GM21390 (cell line): Measurements from ENCODE around the gene YIPF1.
"Not testable (repeated sequence)": the region's sequence is repeated elsewhere in the genome, so short reads cannot be mapped to it uniquely, and the experiment has no call there.

Source experiments
- ATAC-seq: cut with Tn5 transposase; IDR thresholded peaks from one replicate; pipeline ENCODE4 v1.9.1; 2021; ENCODE audit not compliant: unreplicated experiment

Gene YIPF1

GRCh38 chr1:53847980-53848379, 41.6 kb downstream of the YIPF1 start:
- ATAC-seq: no peak

- no peak for ATAC-seq
These were observed 47.2 kb downstream of the YIPF1 start for GRCh38 chr1:53842347-53842746.

GRCh38 chr1:53838654-53838974, 51.0 kb downstream of the YIPF1 start:
- no peak for ATAC-seq

DNA sequence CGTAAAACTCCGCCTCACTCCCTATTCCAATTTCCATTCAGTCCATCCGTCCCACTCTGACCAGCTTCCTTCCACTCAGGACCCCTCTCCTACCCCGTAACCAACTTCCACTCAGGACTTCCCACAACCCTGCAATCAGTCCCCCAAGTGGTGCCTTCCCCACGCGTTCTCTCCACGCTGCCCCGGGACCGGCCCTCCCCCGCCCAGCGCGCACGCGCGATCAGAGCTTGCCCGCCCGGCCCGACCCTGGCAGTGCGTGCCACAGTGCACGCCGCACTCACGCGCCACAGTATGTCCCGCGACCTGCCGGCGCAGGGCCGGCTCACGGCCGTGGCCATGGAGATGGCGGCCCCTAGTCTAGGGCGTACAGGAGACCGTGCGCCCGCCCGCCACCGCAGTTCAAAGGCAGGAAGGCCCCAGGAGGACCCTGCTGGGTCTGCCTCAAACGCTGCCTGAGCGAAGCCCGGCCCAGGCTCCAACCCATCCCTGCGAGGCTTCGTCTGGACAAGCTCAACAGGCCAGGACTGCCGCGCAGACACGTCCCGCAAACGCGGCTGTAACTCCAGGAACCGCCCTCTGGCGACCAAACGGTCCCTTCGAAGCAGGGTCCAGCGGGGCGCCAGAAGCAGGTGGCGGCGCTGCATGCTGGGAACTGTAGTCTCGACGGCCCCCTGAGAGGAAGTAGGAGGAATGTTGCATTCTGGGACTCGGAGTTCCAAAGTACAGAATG, 51.5 kb downstream of the YIPF1 start, which contains the start of gene NDC1:
NDC1 (minus strand) TSS at position 373 of the 730 bp plus-strand sequence; CDS start at position 338, 35 bp downstream.
- ATAC-seq: peak; percentile 78

- ATAC-seq: no peak
These were observed 52.0 kb downstream of the YIPF1 start for GRCh38 chr1:53837646-53837923.

DNA sequence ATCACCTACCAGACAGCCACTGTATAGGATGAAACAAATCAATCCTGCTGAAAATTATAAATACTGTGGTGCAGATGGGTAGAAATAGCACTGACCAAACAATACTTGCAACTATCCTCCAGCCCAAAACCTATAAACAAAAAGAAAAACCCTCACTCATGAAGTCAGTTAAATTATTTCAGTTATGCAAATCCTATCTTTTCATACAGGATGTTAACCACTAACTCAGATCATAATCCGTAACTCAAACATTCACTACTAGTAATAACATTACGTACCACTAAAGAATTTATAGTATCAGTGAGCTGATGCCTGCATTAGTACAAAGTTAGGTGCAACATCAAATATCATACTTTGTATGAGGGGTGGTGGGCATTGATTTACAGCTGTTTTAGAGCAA, 54.1 kb downstream of the YIPF1 start:
- ATAC-seq: no peak

DNA sequence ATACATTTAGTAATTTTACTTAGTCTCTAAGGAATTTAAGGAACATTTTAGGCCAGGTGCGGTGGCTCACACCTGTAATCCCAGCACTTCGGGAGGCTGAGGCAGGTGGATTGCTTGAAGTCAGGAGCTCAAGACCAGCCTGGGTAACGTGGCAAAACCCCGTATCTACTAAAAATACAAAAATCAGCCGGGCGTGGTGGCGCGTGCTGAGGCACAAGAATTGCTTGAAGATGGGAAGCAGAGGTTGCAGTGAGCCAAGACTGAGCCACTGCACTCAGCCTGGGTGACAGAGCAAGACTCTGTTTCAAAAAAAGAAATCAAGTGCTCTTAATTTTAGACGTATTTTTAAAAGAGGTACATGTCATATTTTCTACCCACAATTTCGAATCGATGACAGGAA, 54.8 kb downstream of the YIPF1 start:
- ATAC-seq: no peak

- no peak for ATAC-seq
These were observed 56.2 kb downstream of the YIPF1 start for GRCh38 chr1:53833393-53833792.

DNA sequence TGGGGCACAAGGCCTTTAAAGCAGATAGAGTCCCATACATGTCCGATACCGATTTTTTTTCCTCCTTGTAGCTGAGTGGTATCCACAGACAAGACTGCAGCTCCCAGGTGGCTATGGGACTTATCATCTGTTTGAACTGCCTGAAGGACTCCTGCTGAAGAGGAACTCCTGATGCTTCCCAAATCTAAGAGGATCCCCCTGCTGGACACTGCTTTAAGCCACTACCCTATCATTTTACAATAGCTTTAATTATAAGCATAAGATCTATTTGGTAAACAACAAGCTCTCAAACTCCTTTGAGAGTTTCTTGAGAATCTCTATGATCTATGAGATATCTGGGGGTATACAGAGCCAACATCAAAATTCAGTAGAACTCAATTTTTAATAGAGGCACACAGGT, 63.2 kb downstream of the YIPF1 start:
- ATAC-seq: no peak

- no peak for ATAC-seq
These were observed 64.3 kb downstream of the YIPF1 start for GRCh38 chr1:53825306-53825705.

GRCh38 chr1:53822931-53823330, 66.7 kb downstream of the YIPF1 start:
- no peak for ATAC-seq

DNA sequence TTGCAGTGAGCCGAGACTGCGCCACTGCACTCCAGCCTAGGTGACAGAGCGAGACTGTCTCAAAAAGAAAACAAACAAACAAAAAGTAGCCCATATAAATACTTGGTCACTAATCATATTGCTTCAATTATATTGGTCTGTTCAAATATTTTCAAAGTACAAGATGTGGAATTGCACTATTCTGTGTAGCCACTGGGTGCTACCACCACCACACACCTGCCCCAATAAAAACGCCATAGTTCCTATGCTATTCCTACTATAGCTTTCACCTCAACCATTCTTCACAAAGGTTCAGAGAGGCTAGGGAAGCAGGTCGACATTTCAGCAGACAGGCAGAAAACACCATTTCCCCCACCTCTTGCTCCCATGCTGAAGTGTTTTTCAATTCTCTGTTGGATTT, 68.2 kb downstream of the YIPF1 start:
- no peak for ATAC-seq

- ATAC-seq: no peak
These were observed 70.2 kb downstream of the YIPF1 start for GRCh38 chr1:53819387-53819786.

DNA sequence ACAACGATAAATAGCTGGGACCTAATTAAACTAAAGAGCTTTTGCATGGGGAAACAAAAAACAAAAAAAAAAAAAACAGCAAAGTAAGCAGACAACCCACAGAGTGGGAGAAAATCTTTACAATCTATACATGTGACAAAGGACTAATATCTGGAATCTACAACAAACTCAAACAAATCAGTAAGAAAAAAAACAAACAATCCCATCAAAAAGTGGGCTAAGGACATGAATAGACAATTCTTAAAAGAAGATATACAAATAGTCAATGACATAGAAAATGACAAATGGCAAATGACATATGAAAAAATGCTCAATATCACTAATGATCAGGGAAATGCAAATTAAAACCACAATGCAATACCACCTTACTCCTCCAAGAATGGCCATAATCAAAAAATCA, 73.0 kb downstream of the YIPF1 start:
- ATAC-seq: not testable (repeated sequence)

DNA sequence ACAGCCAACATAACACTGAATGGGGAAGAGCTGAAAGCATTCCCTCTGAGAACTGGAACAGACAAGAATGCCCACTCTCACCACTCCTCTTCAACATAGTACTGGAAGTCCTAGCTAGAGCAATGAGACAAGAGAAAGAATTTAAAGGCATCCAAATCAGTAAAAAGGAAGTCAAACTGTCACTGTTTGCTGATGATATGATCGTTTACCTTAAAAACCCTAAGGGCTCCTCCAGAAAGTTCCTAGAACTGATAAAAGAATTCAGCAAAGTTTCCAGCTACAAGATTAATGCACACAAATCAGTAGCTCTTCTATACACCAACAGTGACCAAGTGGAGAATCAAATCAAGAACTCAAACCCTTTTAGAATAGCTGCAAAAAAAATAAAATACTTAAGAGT, 74.1 kb downstream of the YIPF1 start:
- ATAC-seq: not testable (repeated sequence)

DNA sequence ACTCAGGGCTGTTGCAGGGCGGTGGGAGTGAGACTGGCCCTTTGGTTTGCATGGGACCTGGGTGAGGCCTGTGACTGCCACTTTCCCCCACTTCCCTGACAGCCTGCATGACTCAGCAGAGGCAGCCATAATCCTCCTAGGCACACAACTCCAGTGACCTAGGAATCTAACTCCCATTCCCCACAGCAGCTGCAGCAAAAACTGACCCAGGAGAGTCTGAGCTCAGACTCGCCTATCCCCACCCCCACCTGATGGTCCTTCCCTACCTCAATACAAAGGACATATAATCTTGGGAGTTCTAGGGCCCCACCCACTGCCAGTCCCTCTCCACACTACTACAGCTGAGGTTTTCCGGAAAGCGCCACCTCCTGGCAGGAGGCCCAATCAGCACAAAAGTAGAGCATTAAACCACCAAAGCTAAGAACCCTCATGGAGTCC, 78.2 kb downstream of the YIPF1 start:
- ATAC-seq: no peak

DNA sequence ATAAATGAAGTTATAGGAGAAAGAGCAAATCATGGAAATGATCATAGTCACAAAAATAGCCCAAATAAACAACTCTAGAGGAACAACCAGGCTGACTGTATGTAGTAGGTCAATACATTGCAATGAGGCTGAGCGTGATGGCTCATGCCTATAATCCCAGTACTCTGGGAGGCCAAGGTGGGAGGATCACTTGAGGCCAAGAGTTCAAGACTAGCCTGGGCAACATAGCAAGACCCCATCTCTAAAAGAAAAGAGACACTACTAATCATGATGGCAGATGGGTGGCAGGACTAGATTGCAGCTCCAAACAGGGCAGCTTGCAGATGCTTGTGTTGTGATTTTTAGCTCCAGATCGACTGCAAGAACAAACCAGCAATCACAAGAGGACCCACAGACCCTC, 79.1 kb downstream of the YIPF1 start:
- no peak for ATAC-seq

- ATAC-seq: no peak
These were observed 79.6 kb downstream of the YIPF1 start for GRCh38 chr1:53810007-53810406.

DNA sequence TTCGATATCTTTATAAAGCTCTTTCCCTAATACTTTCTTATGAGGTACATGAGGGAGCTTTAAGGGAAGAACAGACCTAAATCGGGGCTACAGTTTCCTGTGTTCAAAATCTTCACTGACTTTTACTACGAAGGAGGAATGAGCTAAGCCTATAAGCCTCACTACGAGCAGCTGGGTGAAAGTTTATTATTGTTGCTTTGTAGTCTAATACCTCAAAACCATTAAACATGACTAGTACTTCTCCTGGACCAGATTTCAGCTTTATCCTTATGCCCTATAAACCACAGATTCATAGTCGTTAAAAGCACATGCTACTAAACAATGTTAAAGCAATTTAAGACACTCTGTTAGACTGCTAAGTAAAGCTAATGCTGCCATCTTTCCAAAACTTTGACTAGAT, 81.7 kb downstream of the YIPF1 start:
- ATAC-seq: no peak

GRCh38 chr1:53804791-53805505, 84.6 kb downstream of the YIPF1 start:
- ATAC-seq: no peak

DNA sequence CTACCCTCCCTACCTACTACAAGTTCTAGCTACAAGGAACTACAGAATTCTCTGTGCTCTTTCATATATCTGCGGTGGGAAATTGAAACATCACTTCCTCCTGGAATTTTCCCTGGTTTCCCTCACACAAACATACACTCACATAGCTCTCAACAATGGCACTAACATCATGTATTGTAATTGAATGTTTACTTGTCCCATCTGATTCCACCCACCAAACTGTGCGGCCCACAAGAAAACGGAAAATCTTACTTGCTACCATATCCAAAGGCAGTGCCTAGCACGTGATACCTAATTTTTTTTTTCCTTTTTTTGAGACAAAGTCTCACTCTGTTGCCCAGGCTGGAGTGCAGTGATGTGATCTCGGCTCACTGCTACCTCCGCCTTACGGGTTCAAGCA, 85.4 kb downstream of the YIPF1 start:
- ATAC-seq: no peak
